OCI-LY3 (cell line): ENCODE measurements around the gene RAB9A.

Source experiments
- EZH2phosphoT487 ChIP-seq: fragments of 200-600 bp; shearing (Covaris generic); IDR thresholded peaks from 2 replicates; pipeline ENCODE4 v1.6.1; 2018; ENCODE audit warnings: antibody characterized with exemption, mixed run types, low read depth
- TF ChIP-seq, protein P1 (sequence below): fragments of 200-600, 300-600 bp; sonication (generic); IDR thresholded peaks from 2 replicates; pipeline ENCODE4 v1.5.1; 2014; ENCODE audit warnings: antibody characterized with exemption, low read length, low read depth

- TF ChIP-seq, protein P1, sequence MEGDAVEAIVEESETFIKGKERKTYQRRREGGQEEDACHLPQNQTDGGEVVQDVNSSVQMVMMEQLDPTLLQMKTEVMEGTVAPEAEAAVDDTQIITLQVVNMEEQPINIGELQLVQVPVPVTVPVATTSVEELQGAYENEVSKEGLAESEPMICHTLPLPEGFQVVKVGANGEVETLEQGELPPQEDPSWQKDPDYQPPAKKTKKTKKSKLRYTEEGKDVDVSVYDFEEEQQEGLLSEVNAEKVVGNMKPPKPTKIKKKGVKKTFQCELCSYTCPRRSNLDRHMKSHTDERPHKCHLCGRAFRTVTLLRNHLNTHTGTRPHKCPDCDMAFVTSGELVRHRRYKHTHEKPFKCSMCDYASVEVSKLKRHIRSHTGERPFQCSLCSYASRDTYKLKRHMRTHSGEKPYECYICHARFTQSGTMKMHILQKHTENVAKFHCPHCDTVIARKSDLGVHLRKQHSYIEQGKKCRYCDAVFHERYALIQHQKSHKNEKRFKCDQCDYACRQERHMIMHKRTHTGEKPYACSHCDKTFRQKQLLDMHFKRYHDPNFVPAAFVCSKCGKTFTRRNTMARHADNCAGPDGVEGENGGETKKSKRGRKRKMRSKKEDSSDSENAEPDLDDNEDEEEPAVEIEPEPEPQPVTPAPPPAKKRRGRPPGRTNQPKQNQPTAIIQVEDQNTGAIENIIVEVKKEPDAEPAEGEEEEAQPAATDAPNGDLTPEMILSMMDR = no peak
- no peak for TF ChIP-seq EZH2phosphoT487
Measured at GRCh38 chrX:13750812-13751211, 61.9 kb downstream of the RAB9A start.
